ENCODE results near the gene SHISA5.

Gene SHISA5

GRCh38 chr3:48518638-48519276 lies 14.8 kb upstream of the SHISA5 start:
- no peak overlapping the region for H3K27ac ChIP-seq
- TF ChIP-seq ZFX (IDR thresholded peaks at IDR 0.05) (no peak), CTCF (conservative IDR thresholded peaks at IDR 0.05) (no peak)

GRCh38 chr3:48518069-48518468 lies 14.1 kb upstream of the SHISA5 start:
- H3K27ac ChIP-seq, result no peak overlapping the region
- TF ChIP-seq ZFX (IDR thresholded peaks at IDR 0.05) (no peak), CTCF (conservative IDR thresholded peaks at IDR 0.05) (no peak)

- no peak overlapping the region for H3K27ac ChIP-seq
- TF ChIP-seq CTCF (conservative IDR thresholded peaks at IDR 0.05) (no peak), ZFX (IDR thresholded peaks at IDR 0.05) (no peak)
Observed at GRCh38 chr3:48516571-48516970, 12.6 kb upstream of the SHISA5 start.

- TF ChIP-seq CTCF (conservative IDR thresholded peaks at IDR 0.05) (no peak), ZFX (IDR thresholded peaks at IDR 0.05) (no peak)
- no peak overlapping the region for H3K27ac ChIP-seq
Observed at GRCh38 chr3:48514431-48515227, 10.7 kb upstream of the SHISA5 start.

- no peak overlapping the region for H3K27ac ChIP-seq
- TF ChIP-seq CTCF (conservative IDR thresholded peaks at IDR 0.05), result no peak
- no peak for TF ChIP-seq ZFX (IDR thresholded peaks at IDR 0.05)
Observed at GRCh38 chr3:48511551-48511950, 7.6 kb upstream of the SHISA5 start.

GRCh38 chr3:48507256-48508061 lies 3.5 kb upstream of the SHISA5 start:
- H3K27ac ChIP-seq, result peak overlapping the region; percentile 42

More at GRCh38 chr3:48507256-48508061, 3.5 kb upstream of the SHISA5 start:
- no peak; the same call in 1 of the 2 replicates for TF ChIP-seq CTCF (conservative IDR thresholded peaks at IDR 0.05)
